WTC11 (cell line): ENCODE results near the gene EIF4E1B.

Experiments
- CREB1 ChIP-seq: sonication (generic); formaldehyde crosslinking; IDR thresholded peaks from 2 replicates; pipeline ENCODE4 v1.8.0; 2023; ENCODE audit warnings: mild to moderate bottlenecking, missing genetic modification reagents
- FOXJ3 ChIP-seq: sonication (generic); formaldehyde crosslinking; IDR thresholded peaks from 2 replicates; pipeline ENCODE4 v1.9.0; 2021; ENCODE audit warnings: missing genetic modification reagents, mild to moderate bottlenecking, borderline replicate concordance
- ZNF317 ChIP-seq: sonication (generic); formaldehyde crosslinking; IDR thresholded peaks from 2 replicates; pipeline ENCODE4 v1.8.1; 2023; ENCODE audit warnings: low read depth, mild to moderate bottlenecking, moderate library complexity, missing genetic modification reagents, borderline replicate concordance
- TF ChIP-seq, protein P1 (sequence below): sonication (generic); formaldehyde crosslinking; IDR thresholded peaks from 2 replicates; pipeline ENCODE4 v1.8.0; 2022; ENCODE audit warnings: mild to moderate bottlenecking, missing genetic modification reagents
- TF ChIP-seq, protein P2 (sequence below): sonication (generic); formaldehyde crosslinking; IDR thresholded peaks from 2 replicates; pipeline ENCODE4 v1.8.0; 2022; ENCODE audit warnings: mild to moderate bottlenecking, missing genetic modification reagents
- TF ChIP-seq, protein P3 (sequence below): fragments of 250-450 bp; sonication (Bioruptor Pico); IDR thresholded peaks from 2 replicates; pipeline ENCODE4 v1.9.0; 2021; ENCODE audit warnings: mild to moderate bottlenecking
- TF ChIP-seq, protein P4 (sequence below): sonication (generic); formaldehyde crosslinking; IDR thresholded peaks from 2 replicates; pipeline ENCODE4 v1.8.1; 2022; ENCODE audit warnings: mild to moderate bottlenecking, missing genetic modification reagents, moderate library complexity, borderline replicate concordance
- TF ChIP-seq, protein P5 (sequence below): fragments of 200-600 bp; IDR thresholded peaks from 2 replicates; pipeline ENCODE4 v1.8.0; 2022; ENCODE audit warnings: antibody characterized with exemption

DNA sequence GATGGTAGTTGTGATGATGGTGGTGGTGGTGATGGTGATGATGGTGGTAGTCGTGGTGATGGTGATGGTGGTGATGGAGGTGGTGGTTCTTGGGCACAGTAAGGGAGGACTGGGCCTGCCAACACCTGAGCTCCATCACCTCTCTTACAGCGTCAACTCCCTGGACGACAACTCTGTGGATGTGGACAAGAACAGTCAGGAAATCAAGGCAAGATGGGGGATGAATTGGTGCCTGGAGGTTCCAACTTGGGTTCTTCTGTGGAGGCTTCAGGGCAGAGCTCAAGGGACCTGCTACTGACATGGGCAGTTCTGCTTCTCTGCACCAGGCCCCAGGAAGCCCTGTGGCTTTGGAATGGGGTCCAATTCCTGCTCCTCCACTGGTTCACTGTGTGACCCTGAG lies 37.9 kb upstream of the EIF4E1B start:
- TF ChIP-seq, protein P1, sequence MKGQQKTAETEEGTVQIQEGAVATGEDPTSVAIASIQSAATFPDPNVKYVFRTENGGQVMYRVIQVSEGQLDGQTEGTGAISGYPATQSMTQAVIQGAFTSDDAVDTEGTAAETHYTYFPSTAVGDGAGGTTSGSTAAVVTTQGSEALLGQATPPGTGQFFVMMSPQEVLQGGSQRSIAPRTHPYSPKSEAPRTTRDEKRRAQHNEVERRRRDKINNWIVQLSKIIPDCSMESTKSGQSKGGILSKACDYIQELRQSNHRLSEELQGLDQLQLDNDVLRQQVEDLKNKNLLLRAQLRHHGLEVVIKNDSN (CRISPR knock-in tag) = no peak
- TF ChIP-seq, protein P2, sequence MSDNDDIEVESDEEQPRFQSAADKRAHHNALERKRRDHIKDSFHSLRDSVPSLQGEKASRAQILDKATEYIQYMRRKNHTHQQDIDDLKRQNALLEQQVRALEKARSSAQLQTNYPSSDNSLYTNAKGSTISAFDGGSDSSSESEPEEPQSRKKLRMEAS (CRISPR knock-in tag) = no peak
- TF ChIP-seq CREB1 = no peak
- TF ChIP-seq, protein P3, sequence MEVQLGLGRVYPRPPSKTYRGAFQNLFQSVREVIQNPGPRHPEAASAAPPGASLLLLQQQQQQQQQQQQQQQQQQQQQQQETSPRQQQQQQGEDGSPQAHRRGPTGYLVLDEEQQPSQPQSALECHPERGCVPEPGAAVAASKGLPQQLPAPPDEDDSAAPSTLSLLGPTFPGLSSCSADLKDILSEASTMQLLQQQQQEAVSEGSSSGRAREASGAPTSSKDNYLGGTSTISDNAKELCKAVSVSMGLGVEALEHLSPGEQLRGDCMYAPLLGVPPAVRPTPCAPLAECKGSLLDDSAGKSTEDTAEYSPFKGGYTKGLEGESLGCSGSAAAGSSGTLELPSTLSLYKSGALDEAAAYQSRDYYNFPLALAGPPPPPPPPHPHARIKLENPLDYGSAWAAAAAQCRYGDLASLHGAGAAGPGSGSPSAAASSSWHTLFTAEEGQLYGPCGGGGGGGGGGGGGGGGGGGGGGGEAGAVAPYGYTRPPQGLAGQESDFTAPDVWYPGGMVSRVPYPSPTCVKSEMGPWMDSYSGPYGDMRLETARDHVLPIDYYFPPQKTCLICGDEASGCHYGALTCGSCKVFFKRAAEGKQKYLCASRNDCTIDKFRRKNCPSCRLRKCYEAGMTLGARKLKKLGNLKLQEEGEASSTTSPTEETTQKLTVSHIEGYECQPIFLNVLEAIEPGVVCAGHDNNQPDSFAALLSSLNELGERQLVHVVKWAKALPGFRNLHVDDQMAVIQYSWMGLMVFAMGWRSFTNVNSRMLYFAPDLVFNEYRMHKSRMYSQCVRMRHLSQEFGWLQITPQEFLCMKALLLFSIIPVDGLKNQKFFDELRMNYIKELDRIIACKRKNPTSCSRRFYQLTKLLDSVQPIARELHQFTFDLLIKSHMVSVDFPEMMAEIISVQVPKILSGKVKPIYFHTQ (CRISPR knock-in tag) = no peak
- TF ChIP-seq, protein P4, sequence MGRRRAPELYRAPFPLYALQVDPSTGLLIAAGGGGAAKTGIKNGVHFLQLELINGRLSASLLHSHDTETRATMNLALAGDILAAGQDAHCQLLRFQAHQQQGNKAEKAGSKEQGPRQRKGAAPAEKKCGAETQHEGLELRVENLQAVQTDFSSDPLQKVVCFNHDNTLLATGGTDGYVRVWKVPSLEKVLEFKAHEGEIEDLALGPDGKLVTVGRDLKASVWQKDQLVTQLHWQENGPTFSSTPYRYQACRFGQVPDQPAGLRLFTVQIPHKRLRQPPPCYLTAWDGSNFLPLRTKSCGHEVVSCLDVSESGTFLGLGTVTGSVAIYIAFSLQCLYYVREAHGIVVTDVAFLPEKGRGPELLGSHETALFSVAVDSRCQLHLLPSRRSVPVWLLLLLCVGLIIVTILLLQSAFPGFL (CRISPR knock-in tag) = no peak
- TF ChIP-seq ZNF317 (CRISPR knock-in tag) = no peak
- no peak for TF ChIP-seq FOXJ3 (CRISPR knock-in tag)
- TF ChIP-seq, protein P5, sequence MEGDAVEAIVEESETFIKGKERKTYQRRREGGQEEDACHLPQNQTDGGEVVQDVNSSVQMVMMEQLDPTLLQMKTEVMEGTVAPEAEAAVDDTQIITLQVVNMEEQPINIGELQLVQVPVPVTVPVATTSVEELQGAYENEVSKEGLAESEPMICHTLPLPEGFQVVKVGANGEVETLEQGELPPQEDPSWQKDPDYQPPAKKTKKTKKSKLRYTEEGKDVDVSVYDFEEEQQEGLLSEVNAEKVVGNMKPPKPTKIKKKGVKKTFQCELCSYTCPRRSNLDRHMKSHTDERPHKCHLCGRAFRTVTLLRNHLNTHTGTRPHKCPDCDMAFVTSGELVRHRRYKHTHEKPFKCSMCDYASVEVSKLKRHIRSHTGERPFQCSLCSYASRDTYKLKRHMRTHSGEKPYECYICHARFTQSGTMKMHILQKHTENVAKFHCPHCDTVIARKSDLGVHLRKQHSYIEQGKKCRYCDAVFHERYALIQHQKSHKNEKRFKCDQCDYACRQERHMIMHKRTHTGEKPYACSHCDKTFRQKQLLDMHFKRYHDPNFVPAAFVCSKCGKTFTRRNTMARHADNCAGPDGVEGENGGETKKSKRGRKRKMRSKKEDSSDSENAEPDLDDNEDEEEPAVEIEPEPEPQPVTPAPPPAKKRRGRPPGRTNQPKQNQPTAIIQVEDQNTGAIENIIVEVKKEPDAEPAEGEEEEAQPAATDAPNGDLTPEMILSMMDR = no peak
